Nephron (organoid): Measurements from ENCODE around the gene UST.

ENCODE experiments used
- H3K27ac Mint-ChIP-seq, 3 experiments: 2 replicates each; pipeline ENCODE4 v1.8.0; 2020; ENCODE audit warnings: mixed read lengths in 3 of 3, mild to moderate bottlenecking in 2 of 3, moderate library complexity in 1 of 3
- H3K27me3 Mint-ChIP-seq: 2 replicates; pipeline ENCODE4 v1.8.0; 2021; ENCODE audit warnings: low read depth, mild to moderate bottlenecking, moderate library complexity, mixed read lengths
- H3K36me3 Mint-ChIP-seq: 2 replicates; pipeline ENCODE4 v1.8.0; 2020; ENCODE audit warnings: low read depth, mixed read lengths
- H3K4me1 Mint-ChIP-seq: 2 replicates; pipeline ENCODE4 v1.8.0; 2020; ENCODE audit warnings: mixed read lengths
- H3K4me3 Mint-ChIP-seq, 3 experiments: 2 replicates each; pipeline ENCODE4 v1.8.0; 2020; ENCODE audit warnings: mild to moderate bottlenecking in 3 of 3, mixed read lengths in 3 of 3, moderate library complexity in 2 of 3
- H3K9me3 Mint-ChIP-seq: 2 replicates; pipeline ENCODE4 v1.8.0; 2020; ENCODE audit warnings: mixed read lengths
- CTCF ChIP-seq, 3 experiments: fragments of 200-600 bp; sonication (generic); IDR thresholded peaks; one replicate each; pipeline ENCODE4 v1.5.0; 2021; ENCODE audit warnings: antibody characterized with exemption in 3 of 3; ENCODE audit not compliant: unreplicated experiment in 3 of 3

UST gene

GRCh38 chr6:148864941-148865340 is 118.1 kb downstream of the UST start:
- Mint-ChIP-seq H3K27ac (no peak overlapping the region), H3K4me1 (peaks cover 20% of the 10 kb centered on the region), H3K36me3 (peaks cover 7% of the 10 kb centered on the region)

DNA sequence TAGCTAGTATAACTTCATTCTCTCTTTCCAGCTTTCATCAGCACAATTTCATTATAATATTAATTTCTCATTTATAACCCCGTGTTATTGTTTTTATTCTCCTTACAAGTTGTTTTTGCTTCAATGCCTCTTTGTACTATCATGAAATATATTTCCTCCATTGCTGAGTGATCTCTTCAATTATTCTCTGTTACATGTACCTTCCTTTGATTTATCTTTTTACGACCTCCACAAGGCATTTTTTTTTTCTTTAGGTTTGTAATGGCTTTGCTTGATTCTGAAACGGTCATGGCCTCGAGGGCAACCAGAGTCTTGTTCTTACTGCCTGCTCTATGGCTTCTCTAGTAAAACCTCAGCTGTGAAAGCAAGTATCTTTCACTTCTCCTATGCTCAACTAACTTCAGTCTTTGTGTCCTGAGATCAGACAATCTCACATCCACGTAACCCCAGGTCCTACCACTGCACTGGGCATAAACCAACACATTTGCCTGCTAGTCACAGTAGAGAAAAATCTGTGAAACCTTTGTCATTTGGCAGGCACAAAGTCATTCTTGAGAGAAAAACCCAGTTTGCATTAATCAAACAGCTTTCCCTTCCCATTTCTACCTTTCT is 119.9 kb downstream of the UST start:
- TF ChIP-seq CTCF (IDR thresholded peaks at IDR 0.05; ENCODE audit: unreplicated experiment in 3 of 3), result no peak
- no peak overlapping the region for H3K4me3 Mint-ChIP-seq
- H3K9me3 Mint-ChIP-seq, result peaks cover 15% of the 10 kb centered on the region
- H3K36me3 Mint-ChIP-seq, result peaks cover 4% of the 10 kb centered on the region
- H3K27ac Mint-ChIP-seq, result no peak overlapping the region
- H3K4me1 Mint-ChIP-seq, result peaks cover 31% of the 10 kb centered on the region
- no peaks in the 10 kb centered on the region for H3K27me3 Mint-ChIP-seq

More at GRCh38 chr6:148864941-148865340, 118.1 kb downstream of the UST start:
- no peak for TF ChIP-seq CTCF (IDR thresholded peaks at IDR 0.05; ENCODE audit: unreplicated experiment in 3 of 3)
- Mint-ChIP-seq H3K9me3 (peaks cover 27% of the 10 kb centered on the region), H3K4me3 (no peak overlapping the region), H3K27me3 (no peaks in the 10 kb centered on the region)

- no peak overlapping the region for H3K27ac Mint-ChIP-seq
- H3K4me1 Mint-ChIP-seq, result peaks cover 31% of the 10 kb centered on the region
These were observed 121.0 kb downstream of the UST start for GRCh38 chr6:148867862-148868261.

DNA sequence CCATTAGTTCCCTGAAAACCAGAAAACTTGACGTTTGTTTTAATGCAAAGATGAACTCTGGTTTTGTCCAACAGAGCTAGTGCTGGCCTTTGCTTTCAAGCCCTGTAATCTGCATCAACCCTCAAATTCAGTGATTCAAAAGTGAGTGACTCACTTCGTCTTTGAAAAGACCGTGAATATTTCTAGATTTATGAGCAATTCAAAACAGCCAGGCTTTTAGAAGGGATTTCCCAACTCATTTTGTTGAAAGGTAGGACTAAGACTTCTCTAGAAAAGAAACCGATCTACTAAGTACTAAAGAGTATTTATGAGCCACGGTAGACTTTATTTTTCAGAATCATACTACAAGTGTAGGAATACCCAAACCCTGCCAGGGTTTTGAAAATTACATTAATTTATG is 121.5 kb downstream of the UST start:
- H3K27me3 Mint-ChIP-seq, result no peaks in the 10 kb centered on the region
- peaks cover 3% of the 10 kb centered on the region for H3K9me3 Mint-ChIP-seq
- no peak overlapping the region for H3K27ac Mint-ChIP-seq
- H3K4me3 Mint-ChIP-seq, result no peak overlapping the region
- H3K36me3 Mint-ChIP-seq, result peaks cover 4% of the 10 kb centered on the region
- TF ChIP-seq CTCF (IDR thresholded peaks at IDR 0.05; ENCODE audit: unreplicated experiment in 3 of 3), result no peak
- peaks cover 31% of the 10 kb centered on the region for H3K4me1 Mint-ChIP-seq

More at GRCh38 chr6:148867862-148868261, 121.0 kb downstream of the UST start:
- Mint-ChIP-seq H3K36me3 (peaks cover 4% of the 10 kb centered on the region), H3K27me3 (no peaks in the 10 kb centered on the region), H3K9me3 (peaks cover 8% of the 10 kb centered on the region), H3K4me3 (no peak overlapping the region)
- no peak for TF ChIP-seq CTCF (IDR thresholded peaks at IDR 0.05; ENCODE audit: unreplicated experiment in 3 of 3)

- H3K27ac Mint-ChIP-seq, result no peak overlapping the region
- no peak for TF ChIP-seq CTCF (IDR thresholded peaks at IDR 0.05; ENCODE audit: unreplicated experiment in 3 of 3)
- peaks cover 3% of the 10 kb centered on the region for H3K9me3 Mint-ChIP-seq
- peaks cover 4% of the 10 kb centered on the region for H3K36me3 Mint-ChIP-seq
- peaks cover 31% of the 10 kb centered on the region for H3K4me1 Mint-ChIP-seq
- H3K27me3 Mint-ChIP-seq, result no peaks in the 10 kb centered on the region
- no peak overlapping the region for H3K4me3 Mint-ChIP-seq
These were observed 122.1 kb downstream of the UST start for GRCh38 chr6:148868901-148869300.

DNA sequence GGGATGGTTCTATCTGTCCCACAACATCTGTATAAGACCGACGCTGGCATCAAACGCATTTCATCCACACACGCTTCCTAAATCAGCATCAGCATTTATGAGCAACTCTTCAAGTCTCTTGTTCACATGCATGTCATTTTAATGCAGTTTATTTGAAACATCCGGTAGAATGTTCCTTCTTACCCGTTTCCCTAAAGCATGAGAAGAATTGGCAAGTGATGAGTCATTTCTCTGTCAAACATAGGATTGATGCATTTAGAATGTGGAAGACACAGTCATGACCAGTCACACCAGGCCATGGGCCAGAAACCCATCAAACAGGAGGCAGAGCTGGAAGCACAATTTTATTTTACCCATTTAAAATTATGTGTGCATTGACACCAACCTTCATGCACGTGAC is 122.8 kb downstream of the UST start:
- Mint-ChIP-seq H3K4me3 (no peak overlapping the region), H3K27ac (no peak overlapping the region), H3K36me3 (peaks cover 2% of the 10 kb centered on the region), H3K4me1 (peaks cover 31% of the 10 kb centered on the region), H3K9me3 (peaks cover under 1% of the 10 kb centered on the region), H3K27me3 (no peaks in the 10 kb centered on the region)
- no peak for TF ChIP-seq CTCF (IDR thresholded peaks at IDR 0.05; ENCODE audit: unreplicated experiment in 3 of 3)
